NCI-H2107 treated with DMSO at 0.1 percent for 48 hours (cell line): ENCODE data around the gene C10orf62.

Experiments
- DNase-seq: peaks from one replicate; lab custom pipeline; 2025; ENCODE audit not compliant: unreplicated experiment; lab: John Stamatoyannopoulos, UW

Gene C10orf62

DNA sequence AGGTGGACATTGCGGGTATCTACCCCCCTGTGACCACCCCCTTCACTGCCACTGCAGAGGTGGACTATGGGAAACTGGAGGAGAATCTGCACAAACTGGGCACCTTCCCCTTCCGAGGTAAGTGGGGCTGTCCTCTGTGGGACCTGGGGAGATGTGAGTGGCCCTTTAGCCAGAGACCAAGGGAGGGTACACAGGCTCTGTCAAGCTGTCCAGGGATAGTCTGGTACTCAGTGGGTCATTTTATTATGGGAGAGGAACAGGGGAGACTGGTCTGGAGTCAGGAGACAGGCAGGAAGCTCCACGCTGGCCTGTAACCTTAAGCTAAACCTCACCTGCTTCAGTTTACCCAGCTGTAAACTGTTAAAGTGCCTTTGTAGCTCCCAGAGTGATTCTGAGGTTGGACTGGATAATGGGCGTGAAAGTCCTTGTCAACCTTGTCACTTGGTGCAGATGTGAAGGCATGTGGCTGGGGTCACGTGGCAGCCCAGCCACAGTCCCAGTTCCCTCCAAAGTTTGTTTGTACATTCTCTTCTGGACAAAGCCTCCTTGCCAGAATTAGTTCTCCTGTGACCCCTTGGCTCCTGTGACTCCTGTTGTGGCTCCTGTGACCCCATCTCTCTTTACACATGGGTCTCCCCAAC, 4.6 kb upstream of the C10orf62 start:
- DNase-seq: no peak

DNA sequence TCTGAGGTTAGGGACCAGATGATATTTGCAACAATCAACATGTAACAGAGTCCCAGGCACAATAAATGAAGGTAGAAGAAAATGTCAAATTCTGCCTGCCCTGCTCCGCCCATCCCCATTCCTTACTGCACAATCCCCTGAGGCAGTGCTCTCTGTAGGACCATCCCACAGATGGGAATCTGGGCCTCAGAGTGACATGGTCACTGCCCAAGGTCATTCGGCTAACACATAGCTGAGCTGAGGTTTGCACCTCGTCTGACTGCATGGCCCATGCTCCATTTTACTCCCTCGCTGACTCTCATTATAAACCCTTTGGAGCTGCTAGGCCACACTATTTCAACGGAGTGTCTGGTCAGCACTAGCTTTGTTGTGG, 4.1 kb upstream of the C10orf62 start:
- no peak for DNase-seq

DNA sequence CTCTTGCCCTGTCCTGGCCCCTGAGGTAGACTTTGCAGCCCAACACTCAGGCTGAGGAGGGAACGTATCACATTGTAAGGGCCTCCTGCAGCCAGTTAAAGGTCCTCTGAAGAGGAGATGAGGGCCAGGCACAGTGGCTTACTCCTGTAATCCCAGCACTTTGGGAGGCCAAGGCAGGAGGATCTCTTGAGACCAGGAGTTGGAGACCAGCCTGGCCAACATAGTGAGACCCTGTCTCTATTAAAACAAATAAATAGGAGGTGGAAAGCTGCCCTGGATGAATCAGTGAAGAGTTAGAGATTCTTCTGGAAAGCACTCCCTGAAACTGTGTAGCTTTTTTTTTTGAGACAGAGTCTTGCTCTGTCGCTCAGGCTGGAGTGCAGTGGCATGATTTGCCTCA, 2.3 kb upstream of the C10orf62 start:
- DNase-seq: no peak

DNA sequence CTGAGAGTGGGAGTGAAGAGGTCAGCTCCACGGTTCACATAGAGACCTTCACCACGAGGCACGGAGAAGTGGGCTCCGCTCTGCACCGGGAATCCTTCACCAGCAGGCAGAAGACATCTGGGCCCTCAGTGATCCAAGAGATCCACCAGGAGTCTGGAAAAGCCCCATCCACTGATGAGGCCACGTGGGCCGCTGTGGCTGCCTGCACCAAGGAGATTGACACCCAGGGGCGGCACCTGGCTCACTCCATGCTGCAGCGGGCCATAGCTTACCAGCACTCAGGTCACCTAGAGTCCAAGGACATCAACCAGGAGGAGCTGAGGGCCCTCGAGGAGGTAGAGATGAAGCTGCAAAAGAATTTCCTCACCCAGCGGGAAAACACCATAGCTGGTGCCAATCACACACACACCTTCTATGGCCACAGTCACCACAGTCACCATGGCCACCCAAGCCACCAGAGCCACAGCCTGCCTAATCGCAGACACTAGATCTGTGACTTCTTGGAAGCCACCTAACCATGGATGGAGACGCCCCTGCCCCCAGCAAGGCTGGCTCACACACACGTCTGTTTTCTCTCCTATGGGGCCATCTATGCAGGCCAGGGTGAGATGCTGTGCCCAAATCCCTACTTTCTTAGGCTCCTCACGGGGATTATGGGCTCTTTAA, 694 bp downstream of the C10orf62 start:
- no peak for DNase-seq

GRCh38 chr10:97590748-97591495, 1.4 kb downstream of the C10orf62 start:
- DNase-seq: no peak

- DNase-seq: no peak
Observed at GRCh38 chr10:97593421-97593820, 3.9 kb downstream of the C10orf62 start.

DNA sequence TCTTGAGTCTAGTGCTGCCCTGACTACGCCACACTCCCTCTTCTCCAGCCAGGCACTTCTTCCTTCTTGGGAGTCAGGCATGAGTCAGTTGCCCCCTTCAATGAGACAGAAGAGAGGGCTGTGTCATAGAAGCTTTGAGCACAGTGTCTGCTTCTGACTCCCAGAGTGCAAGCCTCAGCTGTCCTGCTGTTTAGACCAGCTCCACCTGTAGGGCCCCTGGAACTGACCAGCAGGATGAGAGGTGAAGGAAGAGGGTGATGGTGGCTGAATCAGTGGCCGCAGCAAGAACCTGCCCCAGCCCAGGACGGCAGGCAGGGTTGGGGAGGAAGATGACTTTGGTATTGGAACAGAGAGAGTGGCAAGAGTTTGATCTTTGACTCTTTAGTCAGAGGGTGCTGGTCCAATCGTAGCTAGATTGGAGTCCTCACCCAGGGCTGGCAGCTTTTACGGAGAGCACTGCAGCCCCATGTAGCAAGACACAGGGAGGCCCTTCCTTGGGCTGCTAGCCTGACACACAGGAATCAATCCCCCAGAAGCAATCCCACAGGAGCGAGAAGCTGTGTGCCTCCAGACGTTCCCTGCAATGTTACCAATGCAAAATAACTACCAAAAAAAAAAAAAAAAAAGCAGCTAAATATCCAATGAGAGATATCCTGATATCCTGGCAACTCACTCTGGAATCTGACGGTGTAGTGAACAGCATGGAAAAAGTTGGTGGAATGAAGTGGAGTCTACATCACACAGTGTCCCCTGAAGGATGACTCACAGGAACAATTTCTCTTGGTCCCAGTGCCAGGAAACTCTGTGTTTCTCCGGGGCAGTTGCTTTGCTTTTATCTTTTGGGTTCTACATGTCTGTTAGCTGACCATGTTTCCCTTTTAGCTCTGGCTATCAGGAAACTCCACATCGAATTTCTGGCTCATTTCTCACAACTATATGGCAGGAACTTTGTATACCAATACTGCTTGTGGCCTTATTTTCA, 6.9 kb downstream of the C10orf62 start:
- no peak for DNase-seq

DNA sequence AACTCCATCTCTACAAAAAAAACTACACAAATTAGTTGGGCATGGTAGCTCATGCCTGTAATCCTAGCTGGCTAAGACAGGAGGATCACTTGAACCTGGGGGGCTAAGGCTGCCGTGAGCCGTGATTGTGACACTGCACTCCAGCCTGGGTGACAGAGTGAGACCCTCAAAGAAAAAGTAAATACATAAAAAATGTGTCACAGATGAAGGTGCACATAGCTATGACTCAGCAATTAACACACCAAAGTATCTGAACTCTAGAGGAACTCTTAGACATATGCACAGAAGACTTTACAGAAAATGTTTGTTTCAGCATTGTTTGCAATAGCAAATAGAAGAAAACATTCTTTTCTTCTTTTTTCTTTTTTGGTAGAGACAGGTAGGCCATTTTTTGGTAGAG, 8.3 kb downstream of the C10orf62 start:
- no peak for DNase-seq

- no peak for DNase-seq
Observed at GRCh38 chr10:97598407-97599271, 9.1 kb downstream of the C10orf62 start.

DNA sequence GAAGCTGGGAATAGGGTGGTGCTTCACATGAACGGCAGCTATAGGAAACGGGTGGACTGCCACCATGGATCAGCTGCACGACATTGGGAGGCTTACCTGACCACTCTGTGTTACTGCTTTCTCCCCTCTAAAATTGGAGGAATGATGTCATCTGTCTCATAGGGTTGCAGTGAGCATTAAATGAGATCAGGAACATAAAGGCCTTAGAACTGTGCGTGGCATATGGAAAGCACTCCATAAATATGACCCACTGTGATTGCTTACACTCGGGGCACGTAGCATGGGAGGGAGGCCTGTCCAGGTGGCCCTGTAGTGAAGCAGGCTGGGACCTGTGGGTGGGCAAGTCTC, 9.7 kb downstream of the C10orf62 start:
- no peak for DNase-seq

- DNase-seq: no peak
Observed at GRCh38 chr10:97600616-97601015, 11.1 kb downstream of the C10orf62 start.

DNA sequence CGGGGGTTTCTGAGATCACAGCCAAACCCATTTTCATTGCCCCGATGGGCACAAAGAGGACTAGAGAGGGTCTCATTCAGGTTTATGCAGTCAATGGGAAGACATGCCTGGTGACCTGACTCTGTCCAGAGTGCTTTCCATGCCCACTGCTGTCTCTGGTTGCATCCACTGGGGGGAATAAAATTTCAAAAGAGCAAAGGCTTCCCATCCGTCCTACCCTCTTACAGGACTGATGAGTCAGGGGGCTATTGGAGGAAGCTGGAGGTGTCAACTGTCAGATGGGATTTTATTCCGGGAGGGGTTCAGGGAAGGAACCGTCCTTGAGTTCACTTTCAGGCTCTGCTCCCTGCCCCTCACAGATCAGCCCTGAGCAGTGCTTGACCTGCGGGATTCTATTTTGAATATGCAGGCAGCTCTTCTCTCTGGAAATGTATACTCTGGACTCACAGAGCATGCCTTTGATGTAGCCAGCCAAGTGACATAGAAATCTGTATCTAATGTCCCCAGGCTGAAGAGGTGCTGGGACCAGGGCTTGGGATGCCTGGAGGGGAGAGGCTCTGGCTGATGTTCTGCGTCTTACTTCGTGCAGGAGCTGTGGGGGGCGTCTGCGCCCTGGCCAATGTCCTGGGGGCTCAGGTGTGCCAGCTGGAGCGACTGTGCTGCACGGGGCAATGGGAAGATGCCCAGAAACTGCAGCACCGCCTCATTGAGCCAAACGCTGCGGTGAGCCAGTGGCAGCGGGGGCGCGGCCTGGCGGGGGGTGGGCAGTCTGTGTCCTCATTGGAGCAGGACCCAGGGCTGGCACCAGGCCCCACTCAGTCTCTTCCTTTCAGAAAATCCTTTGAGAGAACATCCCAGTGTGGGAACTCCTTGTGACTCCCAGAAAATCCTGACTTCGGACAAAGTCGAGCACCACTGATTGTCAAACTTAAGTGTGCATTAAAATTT, 12.0 kb downstream of the C10orf62 start:
- no peak for DNase-seq

GRCh38 chr10:97607095-97607636, 17.6 kb downstream of the C10orf62 start:
- DNase-seq: no peak

- no peak for DNase-seq
Observed at GRCh38 chr10:97608991-97609561, 19.6 kb downstream of the C10orf62 start.

DNA sequence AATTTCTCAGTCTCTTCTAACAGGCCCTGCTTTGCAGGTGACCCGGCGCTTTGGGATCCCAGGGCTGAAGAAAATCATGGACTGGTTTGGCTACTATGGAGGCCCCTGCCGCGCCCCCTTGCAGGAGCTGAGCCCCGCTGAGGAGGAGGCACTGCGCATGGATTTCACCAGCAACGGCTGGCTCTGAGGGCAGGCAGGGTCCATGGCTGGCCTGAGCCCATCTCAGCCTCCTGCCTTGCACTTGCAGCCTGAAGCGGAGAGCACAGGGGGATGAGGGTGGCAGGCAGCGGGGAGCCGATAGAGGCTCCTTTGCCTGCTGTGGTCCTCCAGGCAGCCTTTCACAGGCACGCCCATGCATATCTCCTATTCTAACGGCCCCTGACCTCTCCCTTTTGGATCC, 22.0 kb downstream of the C10orf62 start:
- DNase-seq: no peak

DNA sequence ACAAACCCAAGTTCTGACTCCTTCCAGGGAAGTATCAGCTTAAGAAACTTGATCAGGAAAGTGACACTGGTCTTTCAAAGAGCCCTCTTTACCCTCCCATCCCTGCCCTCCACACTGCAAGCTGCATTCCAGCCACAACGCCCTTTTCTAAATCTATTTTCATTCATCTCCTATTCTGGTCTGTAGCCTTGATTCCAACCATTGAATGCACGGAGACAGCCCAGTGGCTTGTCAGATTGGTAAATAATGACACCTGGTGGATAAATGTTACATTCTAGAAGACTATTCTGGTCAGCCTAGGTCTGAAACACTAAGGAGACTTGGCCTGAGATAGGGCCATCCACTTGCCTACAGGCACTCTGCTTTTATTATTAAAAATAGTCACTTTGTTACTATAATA, 22.9 kb downstream of the C10orf62 start:
- no peak for DNase-seq

- no peak for DNase-seq
Observed at GRCh38 chr10:97618285-97618684, 28.8 kb downstream of the C10orf62 start.

DNA sequence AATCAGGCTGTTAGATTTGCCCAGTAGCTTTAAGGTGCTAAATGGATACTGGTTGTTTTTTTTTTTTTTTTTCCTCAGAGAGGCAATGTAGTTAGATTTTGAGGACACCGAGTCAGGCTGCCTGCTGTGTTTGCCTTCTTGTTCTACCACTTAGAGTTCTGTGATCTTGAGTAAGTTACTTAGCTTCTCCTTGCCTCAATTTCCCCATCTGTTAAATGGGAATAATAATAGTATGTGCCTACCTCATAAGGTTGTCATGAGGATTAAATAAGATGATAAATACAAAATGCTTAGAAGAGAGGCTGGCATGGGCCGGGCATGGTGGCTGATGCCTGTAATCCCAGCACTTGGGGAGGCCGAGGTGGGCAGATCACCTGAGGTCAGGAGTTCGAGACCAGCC, 29.2 kb downstream of the C10orf62 start:
- no peak for DNase-seq

DNA sequence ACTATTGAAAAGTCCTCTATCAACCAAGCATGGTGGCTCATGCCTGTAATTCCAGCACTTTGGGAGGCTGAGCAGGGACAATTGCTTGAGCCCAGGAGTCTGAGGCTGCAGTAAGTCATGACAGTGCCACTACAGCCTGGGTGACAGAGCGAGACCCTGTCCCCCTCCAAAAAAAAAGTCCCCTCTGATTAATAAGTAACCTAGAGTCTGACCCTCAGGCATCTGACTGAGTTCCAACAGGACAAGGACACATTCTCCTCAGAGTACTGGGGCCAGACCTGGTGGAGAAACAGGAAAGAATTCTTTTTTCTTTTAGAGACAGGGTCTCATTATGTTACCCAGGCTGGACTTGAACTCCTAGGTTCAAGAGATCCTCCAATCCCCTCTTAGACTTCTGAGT, 33.8 kb downstream of the C10orf62 start:
- DNase-seq: no peak
